GM21576 (cell line): ENCODE results near the gene TIPRL.
"Not testable (repeated sequence)": the region's sequence is repeated elsewhere in the genome, so short reads cannot be mapped to it uniquely, and the experiment has no call there.

Source experiments
- ATAC-seq: cut with Tn5 transposase; IDR thresholded peaks from one replicate; pipeline ENCODE4 v1.9.1; 2021; ENCODE audit warnings: mild to moderate bottlenecking, moderate library complexity; ENCODE audit not compliant: unreplicated experiment

TIPRL gene

DNA sequence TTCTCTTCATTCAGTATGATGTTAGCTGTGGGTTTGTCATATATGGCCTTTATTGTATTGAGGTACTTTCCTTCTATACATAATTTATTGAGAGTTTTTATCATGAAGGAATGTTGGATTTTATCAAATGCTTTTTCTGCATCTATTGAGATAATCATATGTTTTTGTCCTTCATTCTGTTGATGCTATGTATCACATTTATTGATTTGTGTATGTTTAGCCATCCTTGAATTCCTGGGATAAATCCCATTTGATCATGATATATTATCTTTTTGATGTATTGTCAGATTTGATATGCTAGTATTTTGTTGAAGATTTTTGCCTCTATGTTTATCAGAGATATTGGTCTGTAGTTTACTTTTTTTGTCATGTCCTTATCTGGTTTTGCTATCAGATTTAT is 21.1 kb upstream of the TIPRL start:
- no peak for ATAC-seq

- ATAC-seq: no peak
Measured at GRCh38 chr1:168159251-168159650, 19.5 kb upstream of the TIPRL start.

- ATAC-seq: no peak
Measured at GRCh38 chr1:168159979-168160378, 18.8 kb upstream of the TIPRL start.

- ATAC-seq: no peak
Measured at GRCh38 chr1:168161459-168161858, 17.3 kb upstream of the TIPRL start.

GRCh38 chr1:168163670-168164069 is 15.1 kb upstream of the TIPRL start:
- ATAC-seq: no peak

DNA sequence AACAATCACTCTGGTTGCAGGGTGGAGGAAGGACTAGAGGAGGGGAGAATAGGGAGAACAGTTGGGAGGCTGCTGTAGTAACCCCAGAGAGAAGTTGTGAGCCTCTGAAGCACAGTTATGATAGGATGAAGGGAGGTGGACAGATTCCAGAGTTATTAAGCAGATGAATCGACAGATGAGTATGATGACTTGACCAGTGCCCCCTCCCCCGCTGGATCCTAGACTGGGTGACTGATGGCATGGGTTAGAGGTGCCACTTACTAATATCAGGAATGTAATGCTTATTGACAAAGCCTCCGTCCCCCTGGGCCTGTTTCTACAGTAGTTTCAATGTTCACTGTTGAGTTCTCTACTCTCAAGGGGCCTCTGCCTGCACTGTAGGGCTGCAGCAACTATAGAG is 14.0 kb upstream of the TIPRL start:
- no peak for ATAC-seq

DNA sequence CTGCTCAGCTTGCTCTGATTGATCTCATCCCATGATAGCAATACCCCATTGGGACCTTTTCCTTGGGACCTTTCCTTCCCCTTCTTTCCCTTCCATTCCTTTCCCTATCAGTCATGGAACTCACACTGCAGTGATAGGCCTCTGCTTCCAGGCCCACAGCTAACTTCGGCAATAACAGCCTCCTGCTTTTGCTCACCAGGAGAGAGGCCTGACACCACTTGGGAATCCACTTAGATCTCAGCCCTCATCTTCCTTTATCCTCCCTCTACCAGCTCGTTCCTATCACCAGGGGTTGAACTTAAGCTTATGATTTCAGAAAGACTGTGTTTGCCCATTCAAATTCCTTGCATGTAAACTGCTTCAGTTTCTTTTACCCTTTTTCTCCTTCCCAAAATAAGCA is 11.0 kb upstream of the TIPRL start:
- no peak for ATAC-seq

DNA sequence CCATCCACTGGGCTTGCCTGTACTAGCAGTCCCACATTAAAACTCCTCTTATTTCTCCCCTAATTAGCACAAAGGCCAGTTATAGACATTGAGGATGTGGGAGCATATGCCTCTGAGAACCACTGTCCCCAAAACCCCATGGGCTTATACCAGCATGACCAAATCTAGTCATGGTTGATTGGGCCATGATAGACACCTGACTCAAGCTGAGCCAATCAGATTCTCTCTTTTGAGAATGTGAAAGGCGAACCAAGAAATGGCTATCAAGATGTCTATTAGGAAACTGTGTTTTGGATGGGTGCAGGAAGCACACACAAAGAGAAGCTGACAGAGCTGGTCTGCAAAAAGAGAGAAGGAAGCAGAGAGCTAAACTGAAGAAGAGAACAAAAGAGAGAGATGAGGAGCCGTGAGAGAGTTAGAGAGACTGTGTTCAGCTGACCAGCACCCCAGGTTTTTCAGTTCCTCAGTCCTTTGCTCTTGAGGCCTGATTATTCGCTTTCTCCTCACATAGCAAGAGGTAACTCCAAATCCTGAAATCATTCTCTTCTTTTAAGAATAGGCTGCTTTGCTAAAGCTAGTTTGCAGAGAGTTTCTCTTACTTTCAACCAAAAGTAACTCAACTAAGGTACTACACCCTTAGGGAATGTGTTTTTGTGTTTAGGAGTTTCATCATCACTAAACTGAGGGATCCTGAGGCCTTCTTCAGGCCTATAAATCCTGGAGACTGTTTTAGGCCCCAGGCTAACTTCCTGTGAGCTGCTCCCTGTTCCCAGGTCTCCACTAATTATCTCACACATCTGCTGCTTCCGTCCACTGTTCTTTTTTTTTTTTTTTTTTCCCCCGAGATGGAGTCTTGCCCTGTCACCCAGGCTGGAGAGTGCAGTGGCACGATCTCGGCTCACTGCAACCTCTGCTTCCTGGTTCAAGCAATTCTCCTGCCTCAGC is 7.9 kb upstream of the TIPRL start:
- ATAC-seq: no peak

GRCh38 chr1:168172250-168172915 is 6.4 kb upstream of the TIPRL start:
- ATAC-seq: no peak

DNA sequence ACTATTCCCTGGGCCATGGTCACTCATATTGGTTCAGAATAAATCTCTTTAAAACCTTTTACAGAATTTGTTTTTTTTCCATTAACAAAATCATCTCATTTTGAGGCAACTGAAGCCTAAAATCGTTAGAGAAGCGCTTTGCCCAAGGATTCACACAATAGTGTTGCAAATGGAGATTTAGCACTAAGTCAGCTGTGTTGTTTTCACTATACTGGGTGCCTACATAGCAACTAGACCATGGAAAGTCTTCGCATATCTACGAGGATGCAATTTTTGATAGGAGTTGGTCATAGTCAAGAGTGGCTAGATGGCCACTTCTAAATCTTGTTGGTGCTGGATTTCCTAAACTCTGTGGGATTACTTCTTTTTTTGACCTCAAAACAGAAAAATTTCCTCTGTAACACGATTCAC is 530 bp upstream of the TIPRL start:
- no peak for ATAC-seq

DNA sequence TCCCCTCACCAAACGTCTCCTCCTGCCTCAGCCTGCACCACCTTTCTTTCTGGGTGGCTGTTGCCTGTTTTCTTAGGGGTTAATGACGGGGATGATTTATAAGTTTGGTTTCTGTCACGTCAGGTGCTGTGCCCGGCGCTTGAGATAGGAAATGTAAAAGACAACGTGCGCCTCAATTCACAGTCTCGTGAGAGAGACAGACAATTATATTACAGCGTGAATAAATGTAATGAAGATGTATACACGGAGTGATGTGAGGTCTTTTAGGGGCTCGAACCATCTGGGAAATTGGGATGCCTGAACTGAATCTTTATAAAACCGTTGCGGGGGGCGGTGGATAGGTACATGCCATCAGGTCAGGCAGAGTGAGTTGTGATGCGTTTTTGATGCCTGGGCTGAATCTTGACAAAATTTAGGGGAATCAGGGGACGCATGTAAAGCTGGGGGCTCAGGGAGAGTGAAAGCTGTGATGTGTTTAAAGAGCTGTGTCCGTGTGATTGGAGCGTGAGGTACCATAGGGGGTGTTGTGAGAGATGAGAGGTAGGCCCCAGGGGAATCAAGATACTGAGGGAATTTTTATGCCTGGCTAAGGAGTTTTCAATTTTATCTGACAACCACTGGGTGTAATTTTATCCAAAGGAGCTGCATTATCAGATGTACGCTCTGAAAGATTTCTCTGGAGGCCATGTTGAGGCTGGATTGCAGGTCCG is 831 bp downstream of the TIPRL start:
- no peak for ATAC-seq

GRCh38 chr1:168180148-168180524 is 1.4 kb downstream of the TIPRL start:
- ATAC-seq: no peak

- not testable (repeated sequence) for ATAC-seq
Measured at GRCh38 chr1:168181063-168181720, 2.4 kb downstream of the TIPRL start.

DNA sequence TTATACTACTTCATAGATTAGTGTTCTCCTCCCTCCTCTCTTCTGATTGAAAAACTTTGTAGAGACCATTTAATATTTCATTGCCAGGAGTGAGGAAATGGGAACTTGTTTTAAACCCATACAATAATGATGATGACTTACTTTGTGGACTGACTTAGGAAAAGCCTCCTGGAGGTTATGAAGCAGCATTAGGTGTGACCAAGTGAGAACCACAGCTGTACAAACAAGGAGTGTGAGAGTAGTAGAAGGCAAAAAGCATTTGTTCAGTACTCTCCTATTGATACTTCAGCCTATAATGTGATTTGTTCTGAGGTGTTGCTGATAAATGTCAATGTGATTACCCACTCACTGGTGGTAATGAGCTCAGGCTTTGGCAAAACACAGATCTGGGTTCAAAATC is 8.4 kb downstream of the TIPRL start:
- ATAC-seq: no peak

GRCh38 chr1:168190403-168190802 is 11.6 kb downstream of the TIPRL start:
- no peak for ATAC-seq

DNA sequence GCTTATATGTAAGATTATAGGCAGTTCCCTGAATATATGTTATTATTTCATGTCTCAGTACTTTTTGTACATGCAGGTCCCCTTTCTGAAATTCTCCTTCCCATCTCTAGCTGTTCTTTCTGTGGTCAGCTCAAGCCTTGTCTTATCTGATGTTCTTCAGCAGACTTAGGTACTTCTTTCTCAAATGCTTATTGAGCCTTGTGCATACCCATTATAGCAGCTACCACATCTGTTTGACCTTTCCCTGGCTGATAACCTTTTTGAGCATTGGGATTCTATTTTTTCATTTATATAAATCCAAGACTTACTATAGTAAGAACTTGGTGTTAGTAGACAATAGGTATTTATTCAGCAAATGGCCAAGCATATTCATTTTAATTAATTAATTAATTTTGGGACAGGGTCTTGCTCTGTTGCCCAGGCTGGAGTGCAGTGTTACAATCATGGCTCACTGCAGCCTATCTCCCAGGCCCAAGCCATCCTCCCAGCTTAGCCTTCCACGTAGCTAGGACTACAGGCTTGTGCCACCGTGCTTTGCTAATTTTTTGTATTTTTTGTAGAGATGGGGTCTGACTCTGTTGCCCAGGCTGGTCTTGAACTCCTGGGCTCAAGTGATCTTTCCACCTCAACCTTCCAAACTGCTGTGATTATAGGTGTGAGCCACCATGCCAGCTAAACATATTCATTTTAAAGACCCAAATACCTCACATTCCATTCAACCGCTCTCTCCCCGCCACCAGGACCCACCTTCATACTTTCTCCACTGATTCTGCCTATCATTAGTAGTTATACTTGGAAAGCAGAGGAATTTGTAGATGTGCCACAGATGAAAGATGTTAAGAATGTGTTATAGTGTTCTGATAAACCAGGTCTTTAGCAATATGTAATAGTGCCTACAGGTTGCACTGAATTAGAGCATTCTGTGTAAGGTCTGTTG is 16.7 kb downstream of the TIPRL start:
- ATAC-seq: no peak

GRCh38 chr1:168199056-168199455 is 20.3 kb downstream of the TIPRL start:
- ATAC-seq: no peak

- ATAC-seq: no peak
Measured at GRCh38 chr1:168202941-168203654, 24.3 kb downstream of the TIPRL start.

- ATAC-seq: no peak
Measured at GRCh38 chr1:168206111-168206510, 27.3 kb downstream of the TIPRL start.
